ENCODE measurements around the gene ISG20L2.

DNA sequence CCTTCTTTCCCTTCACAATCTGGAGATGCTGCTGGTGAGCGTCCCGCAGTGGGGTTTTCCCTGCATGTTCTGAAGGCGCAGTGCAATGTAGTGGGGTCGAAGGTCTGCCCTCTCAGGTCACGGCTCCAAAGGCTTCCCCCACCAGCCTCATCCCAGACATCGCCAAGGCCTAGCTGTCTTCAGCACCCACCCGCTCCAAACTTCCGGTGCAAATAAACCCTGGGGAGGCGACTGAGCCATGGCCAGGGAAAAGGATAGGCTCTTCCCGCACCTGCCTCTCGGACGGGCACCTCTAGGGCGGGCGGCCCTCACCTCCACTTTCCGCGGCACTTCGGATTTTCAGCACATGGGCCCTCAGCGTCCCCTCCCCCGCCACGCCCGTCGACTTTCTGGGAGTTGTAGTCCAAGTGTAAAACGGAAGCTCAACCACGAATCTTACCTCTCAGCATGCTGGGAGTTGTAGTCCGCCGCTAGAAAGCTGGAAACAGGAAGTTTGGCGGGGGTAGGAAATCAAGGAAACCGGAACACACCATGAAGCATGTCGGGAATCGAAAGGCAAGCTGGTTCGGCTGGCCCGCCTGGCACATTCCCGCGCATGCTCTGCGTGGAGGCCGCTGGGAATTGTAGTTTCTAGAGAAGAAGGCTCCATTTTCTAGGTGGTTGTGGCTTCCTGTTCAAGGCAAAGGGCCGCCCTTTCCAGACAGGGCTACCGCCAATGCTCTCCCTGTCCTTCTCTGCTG is 12.3 kb upstream of the ISG20L2 start, which contains the start of gene MRPL24:
- TF ChIP-seq, protein P1, sequence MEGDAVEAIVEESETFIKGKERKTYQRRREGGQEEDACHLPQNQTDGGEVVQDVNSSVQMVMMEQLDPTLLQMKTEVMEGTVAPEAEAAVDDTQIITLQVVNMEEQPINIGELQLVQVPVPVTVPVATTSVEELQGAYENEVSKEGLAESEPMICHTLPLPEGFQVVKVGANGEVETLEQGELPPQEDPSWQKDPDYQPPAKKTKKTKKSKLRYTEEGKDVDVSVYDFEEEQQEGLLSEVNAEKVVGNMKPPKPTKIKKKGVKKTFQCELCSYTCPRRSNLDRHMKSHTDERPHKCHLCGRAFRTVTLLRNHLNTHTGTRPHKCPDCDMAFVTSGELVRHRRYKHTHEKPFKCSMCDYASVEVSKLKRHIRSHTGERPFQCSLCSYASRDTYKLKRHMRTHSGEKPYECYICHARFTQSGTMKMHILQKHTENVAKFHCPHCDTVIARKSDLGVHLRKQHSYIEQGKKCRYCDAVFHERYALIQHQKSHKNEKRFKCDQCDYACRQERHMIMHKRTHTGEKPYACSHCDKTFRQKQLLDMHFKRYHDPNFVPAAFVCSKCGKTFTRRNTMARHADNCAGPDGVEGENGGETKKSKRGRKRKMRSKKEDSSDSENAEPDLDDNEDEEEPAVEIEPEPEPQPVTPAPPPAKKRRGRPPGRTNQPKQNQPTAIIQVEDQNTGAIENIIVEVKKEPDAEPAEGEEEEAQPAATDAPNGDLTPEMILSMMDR (conservative IDR thresholded peaks at IDR 0.05): no peak
- no peak for TF ChIP-seq EZH2 (IDR thresholded peaks at IDR 0.05; ENCODE audit: low read depth)
